Type B pancreatic cell (in vitro differentiated cells): ENCODE data around the gene TAS1R3. TPM values are rescaled to one million over a fixed set of nuclear protein-coding genes. Genes with fewer than 3 reads are reported as not detected.

ENCODE experiments used
- DNase-seq: peaks from one replicate; pipeline ENCODE4 v3.0.0; 2021; ENCODE audit warnings: mixed read lengths; ENCODE audit not compliant: unreplicated experiment; ENCODE audit errors: extremely low spot score
- H3K27ac Mint-ChIP-seq: 2 replicates; pipeline ENCODE4 v1.8.0; 2021; ENCODE audit warnings: mild to moderate bottlenecking, mixed read lengths
- H3K27me3 Mint-ChIP-seq: 2 replicates; pipeline ENCODE4 v1.8.0; 2021; ENCODE audit warnings: mixed read lengths
- H3K36me3 Mint-ChIP-seq: 2 replicates; pipeline ENCODE4 v1.8.0; 2021; ENCODE audit warnings: mixed read lengths
- H3K4me1 Mint-ChIP-seq: one replicate; pipeline ENCODE4 v1.8.0; 2021; ENCODE audit warnings: mixed read lengths; ENCODE audit not compliant: unreplicated experiment
- H3K4me3 Mint-ChIP-seq: 2 replicates; pipeline ENCODE4 v1.8.0; 2021; ENCODE audit warnings: mild to moderate bottlenecking, mixed read lengths
- H3K9me3 Mint-ChIP-seq: 2 replicates; pipeline ENCODE4 v1.8.0; 2021; ENCODE audit warnings: mixed read lengths
- CTCF ChIP-seq: fragments of 200-600 bp; sonication (generic); conservative IDR thresholded peaks from 2 replicates; pipeline ENCODE4 v1.5.0; 2021; ENCODE audit warnings: antibody characterized with exemption, mild to moderate bottlenecking
- total RNA-seq: library from RNA; stranded (reverse); gene quantifications from 2 replicates; pipeline ENCODE4 v1.2.1, GENCODE V29; 2021; ENCODE audit warnings: low replicate concordance

Gene TAS1R3
- total RNA-seq, 1 donor from 2014 or later, result 0.89 TPM

DNA sequence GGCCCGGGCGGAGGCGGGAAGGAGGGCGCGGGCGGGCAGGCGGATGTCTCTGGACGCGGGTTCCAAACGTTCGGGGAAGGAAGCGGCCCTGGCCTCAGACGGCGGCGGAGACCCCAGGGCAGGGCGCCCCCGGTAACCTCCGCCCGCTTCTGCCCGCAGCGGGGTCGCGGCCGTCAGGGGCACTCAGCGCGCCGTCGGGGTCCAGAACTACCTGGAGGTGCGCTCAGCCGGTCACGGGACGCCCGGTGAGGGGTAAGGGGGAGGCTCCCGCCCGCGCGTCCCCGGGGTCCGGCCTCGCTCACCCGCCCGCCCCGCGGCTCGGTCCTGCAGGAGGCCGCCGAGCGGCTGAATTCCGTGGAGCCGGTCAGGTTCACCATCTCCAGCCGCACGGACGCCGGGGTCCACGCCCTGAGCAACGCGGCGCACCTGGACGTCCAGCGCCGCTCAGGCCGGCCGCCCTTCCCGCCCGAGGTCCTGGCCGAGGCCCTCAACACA lies 22.3 kb upstream of the TAS1R3 start:
- Mint-ChIP-seq H3K4me3 (peak overlapping the region; percentile 86), H3K36me3 (peaks cover 2% of the 10 kb centered on the region), H3K9me3 (no peaks in the 10 kb centered on the region), H3K4me1 (peaks cover 15% of the 10 kb centered on the region), H3K27ac (peak overlapping the region; percentile 79), H3K27me3 (no peaks in the 10 kb centered on the region)
- no peak for TF ChIP-seq CTCF
- DNase-seq, result no peak

DNA sequence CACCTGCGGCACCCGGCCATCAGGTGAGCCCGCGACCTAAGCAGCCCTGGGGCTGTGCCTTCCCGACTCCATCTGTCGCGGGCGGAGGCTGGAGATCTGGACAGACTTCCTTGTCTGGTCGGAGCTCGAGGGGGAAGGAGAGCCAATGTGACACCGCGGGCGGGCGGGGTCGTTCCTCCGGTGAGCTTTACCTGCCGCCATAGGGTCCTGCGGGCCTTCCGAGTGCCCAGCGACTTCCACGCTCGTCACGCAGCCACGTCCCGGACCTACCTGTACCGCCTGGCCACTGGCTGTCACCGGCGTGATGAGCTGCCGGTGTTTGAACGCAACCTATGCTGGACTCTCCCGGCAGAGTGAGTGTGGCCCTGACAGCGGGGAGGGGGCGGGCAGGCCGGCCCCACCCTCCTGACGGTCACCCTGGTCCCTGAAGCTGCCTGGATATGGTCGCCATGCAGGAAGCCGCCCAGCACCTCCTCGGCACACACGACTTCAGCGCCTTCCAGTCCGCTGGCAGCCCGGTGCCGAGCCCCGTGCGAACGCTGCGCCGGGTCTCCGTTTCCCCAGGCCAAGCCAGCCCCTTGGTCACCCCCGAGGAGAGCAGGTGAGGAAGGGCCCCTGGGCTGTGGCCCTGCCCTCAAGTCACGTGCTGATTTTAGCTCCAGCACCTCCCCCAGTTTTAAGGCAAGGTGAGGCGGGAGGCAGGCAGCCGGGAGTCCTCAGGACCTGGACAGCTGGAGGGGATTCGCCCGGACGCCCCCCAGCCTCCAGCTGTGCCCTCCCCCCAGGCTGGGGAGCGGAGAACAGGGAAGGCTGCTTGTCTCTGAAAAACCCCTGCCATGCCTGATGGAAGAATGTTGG lies 21.6 kb upstream of the TAS1R3 start:
- no peaks in the 10 kb centered on the region for H3K9me3 Mint-ChIP-seq
- no peak for DNase-seq
- H3K36me3 Mint-ChIP-seq, result peaks cover 3% of the 10 kb centered on the region
- peak overlapping the region; percentile 83 for H3K4me3 Mint-ChIP-seq
- no peak for TF ChIP-seq CTCF
- H3K27ac Mint-ChIP-seq, result peak overlapping the region; percentile 50
- H3K27me3 Mint-ChIP-seq, result no peaks in the 10 kb centered on the region
- peaks cover 14% of the 10 kb centered on the region for H3K4me1 Mint-ChIP-seq

DNA sequence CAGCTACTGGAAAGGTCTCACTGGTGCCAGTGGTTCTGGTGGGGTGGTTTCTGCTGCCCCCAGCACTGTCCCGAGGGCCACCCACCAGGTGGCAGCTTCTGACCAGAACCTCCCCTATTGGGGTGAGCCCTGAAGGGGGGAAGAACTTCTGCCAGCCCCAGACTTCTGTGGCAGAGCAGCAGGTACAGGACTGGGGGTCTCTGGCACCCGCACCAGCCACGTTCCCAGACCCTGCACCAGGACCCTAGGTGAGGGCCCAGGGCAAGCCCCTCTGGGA lies 21.0 kb upstream of the TAS1R3 start:
- Mint-ChIP-seq H3K4me3 (peak overlapping the region; percentile 79), H3K27ac (no peak overlapping the region), H3K9me3 (no peaks in the 10 kb centered on the region), H3K27me3 (no peaks in the 10 kb centered on the region), H3K36me3 (peaks cover 3% of the 10 kb centered on the region), H3K4me1 (peaks cover 11% of the 10 kb centered on the region)
- TF ChIP-seq CTCF, result no peak
- no peak for DNase-seq

DNA sequence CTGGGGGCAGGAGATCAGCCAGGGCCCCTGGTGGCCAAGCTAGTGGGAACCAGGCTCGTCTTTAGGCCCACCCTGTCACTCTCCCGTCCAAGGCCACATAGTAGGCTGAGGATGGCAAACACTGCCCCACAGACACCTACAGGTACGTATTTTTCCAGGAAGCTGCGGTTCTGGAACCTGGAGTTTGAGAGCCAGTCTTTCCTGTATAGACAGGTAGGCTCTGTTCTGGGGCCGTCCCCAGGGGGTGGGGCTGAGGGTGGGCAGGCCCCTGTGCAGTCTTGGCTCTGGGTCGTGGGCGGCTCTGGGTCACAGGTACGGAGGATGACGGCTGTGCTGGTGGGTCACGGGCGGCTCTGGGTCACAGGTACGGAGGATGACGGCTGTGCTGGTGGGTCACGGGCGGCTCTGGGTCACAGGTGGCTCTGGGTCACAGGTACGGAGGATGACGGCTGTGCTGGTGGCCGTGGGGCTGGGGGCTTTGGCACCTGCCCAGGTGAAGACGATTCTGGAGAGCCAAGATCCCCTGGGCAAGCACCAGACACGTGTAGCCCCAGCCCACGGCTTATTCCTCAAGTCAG lies 20.5 kb upstream of the TAS1R3 start:
- Mint-ChIP-seq H3K27ac (peak overlapping the region; percentile 56), H3K4me3 (peak overlapping the region; percentile 79), H3K27me3 (no peaks in the 10 kb centered on the region), H3K9me3 (no peaks in the 10 kb centered on the region), H3K36me3 (peaks cover 3% of the 10 kb centered on the region), H3K4me1 (peaks cover 11% of the 10 kb centered on the region)
- DNase-seq, result no peak
- TF ChIP-seq CTCF, result no peak

- peaks cover 3% of the 10 kb centered on the region for H3K36me3 Mint-ChIP-seq
- H3K27ac Mint-ChIP-seq, result no peak overlapping the region
- no peaks in the 10 kb centered on the region for H3K9me3 Mint-ChIP-seq
- no peak for TF ChIP-seq CTCF
- no peak for DNase-seq
- H3K27me3 Mint-ChIP-seq, result no peaks in the 10 kb centered on the region
- no peak overlapping the region for H3K4me3 Mint-ChIP-seq
- peaks cover 5% of the 10 kb centered on the region for H3K4me1 Mint-ChIP-seq
Observed at GRCh38 chr1:1311107-1312104, 19.7 kb upstream of the TAS1R3 start.
